ENCODE results near the gene PLK3.
A peak's percentile ranks its signal among the peaks of the same experiment; 100 is the strongest.

Gene PLK3

DNA sequence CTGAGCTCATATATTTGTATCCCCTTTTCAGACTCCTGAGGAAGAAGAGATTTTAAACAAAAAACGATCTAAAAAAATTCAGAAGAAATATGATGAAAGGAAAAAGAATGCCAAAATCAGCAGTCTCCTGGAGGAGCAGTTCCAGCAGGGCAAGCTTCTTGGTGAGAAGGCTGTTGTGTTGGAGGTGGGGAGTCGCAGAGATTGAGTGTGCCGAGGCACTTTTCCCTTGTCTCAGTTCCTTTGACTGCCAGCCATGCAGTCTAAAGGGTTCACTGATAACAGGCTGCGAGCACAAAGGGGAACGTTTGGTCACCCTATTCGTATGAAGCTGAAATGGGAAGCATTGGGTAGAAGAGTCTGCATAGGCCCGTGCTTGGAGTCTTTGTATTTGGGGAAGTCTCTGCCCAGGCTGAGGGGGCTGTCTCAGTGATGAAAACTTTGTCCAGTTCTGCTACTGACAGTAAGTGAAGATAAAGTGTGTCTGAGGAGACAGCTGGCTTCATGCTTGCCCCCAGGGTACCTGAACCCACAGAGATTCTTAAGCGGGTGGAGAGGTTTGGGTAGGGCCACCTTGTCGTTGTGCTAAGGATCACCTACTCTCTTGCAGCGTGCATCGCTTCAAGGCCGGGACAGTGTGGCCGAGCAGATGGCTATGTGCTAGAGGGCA, 22.1 kb upstream of the PLK3 start:
- Histone ChIP-seq H3K4me1 (ENCODE audit: low read length) (peaks cover 13% of the 10 kb centered on the region), H3K36me3 (replicated peaks; ENCODE audit: low read depth, low read length) (peaks cover 46% of the 10 kb centered on the region), H3K9ac (ENCODE audit: low read length) (no peak overlapping the region), H4K20me1 (ENCODE audit: insufficient read depth, low read length) (peaks cover 31% of the 10 kb centered on the region), H3K9me3 (ENCODE audit: insufficient read depth, low read length) (no peaks in the 10 kb centered on the region), H3K27ac (ENCODE audit: low read length) (no peak overlapping the region), H3K4me2 (ENCODE audit: low read length) (no peak overlapping the region), H3K79me2 (ENCODE audit: low read length) (peaks cover 47% of the 10 kb centered on the region), H3K27me3 (ENCODE audit: low read depth, low read length) (no peaks in the 10 kb centered on the region), H2AFZ (ENCODE audit: low read depth, low read length) (no peak overlapping the region), H3K4me3 (ENCODE audit: low read length) (no peak overlapping the region)
- TF ChIP-seq, protein P1, sequence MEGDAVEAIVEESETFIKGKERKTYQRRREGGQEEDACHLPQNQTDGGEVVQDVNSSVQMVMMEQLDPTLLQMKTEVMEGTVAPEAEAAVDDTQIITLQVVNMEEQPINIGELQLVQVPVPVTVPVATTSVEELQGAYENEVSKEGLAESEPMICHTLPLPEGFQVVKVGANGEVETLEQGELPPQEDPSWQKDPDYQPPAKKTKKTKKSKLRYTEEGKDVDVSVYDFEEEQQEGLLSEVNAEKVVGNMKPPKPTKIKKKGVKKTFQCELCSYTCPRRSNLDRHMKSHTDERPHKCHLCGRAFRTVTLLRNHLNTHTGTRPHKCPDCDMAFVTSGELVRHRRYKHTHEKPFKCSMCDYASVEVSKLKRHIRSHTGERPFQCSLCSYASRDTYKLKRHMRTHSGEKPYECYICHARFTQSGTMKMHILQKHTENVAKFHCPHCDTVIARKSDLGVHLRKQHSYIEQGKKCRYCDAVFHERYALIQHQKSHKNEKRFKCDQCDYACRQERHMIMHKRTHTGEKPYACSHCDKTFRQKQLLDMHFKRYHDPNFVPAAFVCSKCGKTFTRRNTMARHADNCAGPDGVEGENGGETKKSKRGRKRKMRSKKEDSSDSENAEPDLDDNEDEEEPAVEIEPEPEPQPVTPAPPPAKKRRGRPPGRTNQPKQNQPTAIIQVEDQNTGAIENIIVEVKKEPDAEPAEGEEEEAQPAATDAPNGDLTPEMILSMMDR (IDR thresholded peaks at IDR 0.05; ENCODE audit: low read depth, low read length): no peak

DNA sequence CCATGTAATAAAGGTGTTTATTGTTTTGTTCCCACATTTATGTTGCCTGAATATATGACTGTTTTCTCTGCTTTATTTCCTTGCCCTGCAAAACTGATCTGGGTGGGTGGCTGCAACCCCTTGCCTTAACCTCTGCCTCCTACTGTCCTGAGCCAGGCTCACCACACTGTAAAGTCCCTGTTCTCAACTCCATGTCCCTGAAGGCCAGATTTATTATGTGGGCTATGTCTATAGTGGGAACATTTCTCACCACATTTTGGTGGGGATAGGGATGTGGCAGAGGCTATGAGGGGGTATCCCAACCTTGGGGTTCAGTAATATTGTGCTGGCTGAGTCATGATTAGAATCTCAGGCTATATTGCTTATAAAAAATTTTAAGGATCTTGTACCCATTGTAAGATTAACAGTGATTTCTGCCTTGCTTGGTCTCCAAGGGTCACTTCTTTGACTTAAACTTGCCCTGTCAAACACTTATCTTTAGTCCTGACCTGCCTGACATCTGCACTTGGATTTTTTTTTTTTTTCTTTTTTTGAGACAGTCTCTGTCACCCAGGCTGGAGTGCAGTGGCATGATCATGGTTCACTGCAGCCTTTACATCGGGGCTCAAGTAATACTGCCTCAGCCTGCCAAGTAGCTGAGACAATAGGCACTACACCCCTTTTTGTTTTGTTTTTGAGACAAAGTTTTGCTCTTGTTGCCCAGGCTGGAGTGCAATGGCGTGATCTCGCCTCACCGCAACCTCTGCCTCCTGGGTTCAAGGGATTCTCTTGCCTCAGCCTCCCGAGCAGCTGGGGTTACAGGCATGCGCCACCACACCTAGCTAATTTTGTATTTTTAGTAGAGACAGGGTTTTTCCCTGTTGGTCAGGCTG, 21.2 kb upstream of the PLK3 start:
- Histone ChIP-seq H3K36me3 (replicated peaks; ENCODE audit: low read depth, low read length) (peaks cover 46% of the 10 kb centered on the region), H3K4me1 (ENCODE audit: low read length) (peaks cover 20% of the 10 kb centered on the region), H2AFZ (ENCODE audit: low read depth, low read length) (no peak overlapping the region), H4K20me1 (ENCODE audit: insufficient read depth, low read length) (peaks cover 31% of the 10 kb centered on the region), H3K9ac (ENCODE audit: low read length) (no peak overlapping the region), H3K4me2 (ENCODE audit: low read length) (no peak overlapping the region), H3K9me3 (ENCODE audit: insufficient read depth, low read length) (no peaks in the 10 kb centered on the region), H3K4me3 (ENCODE audit: low read length) (no peak overlapping the region), H3K27ac (ENCODE audit: low read length) (no peak overlapping the region), H3K79me2 (ENCODE audit: low read length) (peaks cover 47% of the 10 kb centered on the region), H3K27me3 (ENCODE audit: low read depth, low read length) (no peaks in the 10 kb centered on the region)
- TF ChIP-seq, protein P1 (IDR thresholded peaks at IDR 0.05; ENCODE audit: low read depth, low read length): no peak
- no peak for TF ChIP-seq EZH2phosphoT487 (IDR thresholded peaks at IDR 0.05; ENCODE audit: low read depth)

DNA sequence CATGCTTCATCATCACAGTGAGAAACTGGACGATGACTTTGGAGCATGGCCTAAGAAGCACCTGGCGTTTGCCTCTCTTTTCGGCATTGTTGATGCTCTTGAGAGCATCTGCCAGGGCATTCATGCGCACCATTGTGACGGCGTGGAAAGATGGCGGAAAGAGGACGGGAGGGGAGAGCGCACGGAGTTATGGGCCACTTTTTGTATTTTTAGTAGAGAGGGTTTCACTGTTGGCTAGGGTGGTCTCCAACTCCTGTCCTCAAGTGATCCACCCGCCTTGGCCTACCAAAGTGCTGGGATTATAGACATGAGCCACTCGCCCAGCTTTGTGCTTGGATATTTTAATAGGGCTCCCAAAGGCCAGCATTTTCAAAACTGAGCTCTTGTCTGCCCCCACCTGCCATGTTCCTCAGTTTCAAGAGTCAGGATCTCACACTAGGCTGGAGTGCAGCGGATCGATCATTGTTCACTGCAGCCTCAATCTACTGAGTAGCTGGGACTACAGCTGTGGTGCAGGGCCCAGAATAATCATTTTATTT, 19.5 kb upstream of the PLK3 start:
- Histone ChIP-seq H2AFZ (ENCODE audit: low read depth, low read length) (no peak overlapping the region), H3K27ac (ENCODE audit: low read length) (no peak overlapping the region), H3K9me3 (ENCODE audit: insufficient read depth, low read length) (no peaks in the 10 kb centered on the region), H3K4me2 (ENCODE audit: low read length) (no peak overlapping the region), H3K27me3 (ENCODE audit: low read depth, low read length) (no peaks in the 10 kb centered on the region), H3K4me1 (ENCODE audit: low read length) (peaks cover 31% of the 10 kb centered on the region), H3K79me2 (ENCODE audit: low read length) (peaks cover 32% of the 10 kb centered on the region), H3K36me3 (replicated peaks; ENCODE audit: low read depth, low read length) (peaks cover 45% of the 10 kb centered on the region), H3K4me3 (ENCODE audit: low read length) (no peak overlapping the region), H3K9ac (ENCODE audit: low read length) (no peak overlapping the region), H4K20me1 (ENCODE audit: insufficient read depth, low read length) (peaks cover 31% of the 10 kb centered on the region)
- TF ChIP-seq EZH2phosphoT487 (IDR thresholded peaks at IDR 0.05; ENCODE audit: low read depth): no peak
- TF ChIP-seq, protein P1 (IDR thresholded peaks at IDR 0.05; ENCODE audit: low read depth, low read length): no peak

DNA sequence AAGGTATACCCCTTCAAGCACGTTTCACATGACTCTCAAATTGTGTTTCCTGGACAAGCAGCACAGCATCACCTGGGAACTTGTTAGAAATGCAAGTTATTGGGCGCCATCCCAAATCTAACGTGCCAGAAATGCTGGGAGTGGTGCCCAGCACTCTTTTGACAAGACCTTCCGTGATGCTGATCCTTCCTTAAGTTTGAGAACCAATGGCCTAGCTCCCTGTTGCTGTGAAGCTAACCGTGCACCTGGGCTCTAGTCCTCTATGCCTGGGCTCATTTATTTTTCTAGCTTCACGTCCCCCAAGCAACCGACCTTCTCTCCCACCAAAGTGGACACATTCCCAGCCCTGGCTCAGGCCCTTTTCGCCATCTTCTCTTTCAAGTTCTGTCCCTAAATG, 16.5 kb upstream of the PLK3 start:
- peak overlapping the region; percentile 64 for H3K27ac ChIP-seq (ENCODE audit: low read length)
- TF ChIP-seq EZH2phosphoT487 (IDR thresholded peaks at IDR 0.05; ENCODE audit: low read depth): no peak
- TF ChIP-seq, protein P1 (IDR thresholded peaks at IDR 0.05; ENCODE audit: low read depth, low read length): no peak
- H3K9ac ChIP-seq (ENCODE audit: low read length): peak overlapping the region; percentile 73
- H3K36me3 ChIP-seq (replicated peaks; ENCODE audit: low read depth, low read length): peaks cover 16% of the 10 kb centered on the region
- peaks cover 2% of the 10 kb centered on the region for H3K79me2 ChIP-seq (ENCODE audit: low read length)
- no peaks in the 10 kb centered on the region for H3K9me3 ChIP-seq (ENCODE audit: insufficient read depth, low read length)
- H2AFZ ChIP-seq (ENCODE audit: low read depth, low read length): peak overlapping the region; percentile 46; the same call in 1 of the 2 replicates
- H3K4me1 ChIP-seq (ENCODE audit: low read length): peaks cover 27% of the 10 kb centered on the region
- peak overlapping the region; percentile 84 for H3K4me3 ChIP-seq (ENCODE audit: low read length)
- no peaks in the 10 kb centered on the region for H3K27me3 ChIP-seq (ENCODE audit: low read depth, low read length)
- peak overlapping the region; percentile 88 for H3K4me2 ChIP-seq (ENCODE audit: low read length)
- H4K20me1 ChIP-seq (ENCODE audit: insufficient read depth, low read length): peaks cover 3% of the 10 kb centered on the region
